GM23338 (cell line): ENCODE results near the gene EXOSC1. TPM values are rescaled to one million over a fixed set of nuclear protein-coding genes. Genes with fewer than 3 reads are reported as not detected.

Source experiments
- ATAC-seq: fragments of 200-7000 bp; cut with Tn5 transposase; 3 replicates; pipeline ENCODE4 v1.9.1; 2020
- DNase-seq: peaks from one replicate; pipeline ENCODE4 v3.0.0-alpha.2; 2015; ENCODE audit warnings: low spot score
- H2AFZ ChIP-seq: fragments of 200-600 bp; sonication (generic); 2 replicates; pipeline ENCODE4 v1.8.0; 2016; ENCODE audit warnings: antibody characterized with exemption, mild to moderate bottlenecking, moderate library complexity
- H3F3A ChIP-seq: fragments of 200-600 bp; sonication (generic); replicated peaks from 2 replicates; pipeline ENCODE4 v1.8.0; 2017; ENCODE audit warnings: antibody characterized with exemption, mixed run types, low read depth
- H3K27ac ChIP-seq: fragments of 200-600 bp; sonication (generic); 2 replicates; pipeline ENCODE4 v1.6.1; 2016; ENCODE audit warnings: low read depth
- H3K27me3 ChIP-seq: fragments of 200-600 bp; sonication (generic); 2 replicates; pipeline ENCODE4 v1.8.0; 2016; ENCODE audit warnings: mild to moderate bottlenecking, mixed run types, moderate library complexity; ENCODE audit not compliant: insufficient read depth
- H3K36me3 ChIP-seq: fragments of 200-600 bp; sonication (generic); 2 replicates; pipeline ENCODE4 v1.8.0; 2016; ENCODE audit warnings: mild to moderate bottlenecking; ENCODE audit not compliant: insufficient read depth
- H3K4me1 ChIP-seq: fragments of 200-600 bp; sonication (generic); 2 replicates; pipeline ENCODE4 v1.8.0; 2016; ENCODE audit warnings: mild to moderate bottlenecking, moderate library complexity; ENCODE audit not compliant: insufficient read depth
- H3K4me2 ChIP-seq: fragments of 200-600 bp; sonication (generic); 2 replicates; pipeline ENCODE4 v1.7.1; 2017; ENCODE audit warnings: mixed run types
- H3K4me3 ChIP-seq: fragments of 200-600 bp; sonication (generic); 2 replicates; pipeline ENCODE4 v1.6.1; 2016; ENCODE audit warnings: mixed run types
- H3K79me2 ChIP-seq: fragments of 200-600 bp; sonication (generic); replicated peaks from 2 replicates; pipeline ENCODE4 v1.8.0; 2017; ENCODE audit warnings: mild to moderate bottlenecking; ENCODE audit not compliant: insufficient read depth
- H3K9me2 ChIP-seq: fragments of 200-600 bp; sonication (generic); 2 replicates; pipeline ENCODE4 v1.8.0; 2017; ENCODE audit not compliant: insufficient read depth
- H4K20me1 ChIP-seq: fragments of 200-600 bp; sonication (generic); replicated peaks from 2 replicates; pipeline ENCODE4 v1.8.0; 2017; ENCODE audit warnings: mild to moderate bottlenecking; ENCODE audit not compliant: insufficient read depth
- H3K27ac Mint-ChIP-seq: 2 replicates; pipeline ENCODE4 v1.8.0; 2020; ENCODE audit warnings: inconsistent platforms, mild to moderate bottlenecking, moderate library complexity, mixed read lengths
- H3K27me3 Mint-ChIP-seq: 3 replicates; pipeline ENCODE4 v1.8.0; 2022; ENCODE audit warnings: low read depth, mild to moderate bottlenecking, moderate library complexity, mixed read lengths, inconsistent platforms; ENCODE audit not compliant: insufficient read depth, poor library complexity
- H3K36me3 Mint-ChIP-seq: 3 replicates; pipeline ENCODE4 v1.8.0; 2021; ENCODE audit warnings: low read depth, mild to moderate bottlenecking, inconsistent platforms, moderate library complexity, mixed read lengths
- H3K4me1 Mint-ChIP-seq: 3 replicates; pipeline ENCODE4 v1.8.0; 2020; ENCODE audit warnings: mild to moderate bottlenecking, inconsistent platforms, mixed read lengths
- H3K4me3 Mint-ChIP-seq: 3 replicates; pipeline ENCODE4 v1.8.0; 2021; ENCODE audit warnings: moderate library complexity, mild to moderate bottlenecking, inconsistent platforms, mixed read lengths
- H3K9me3 Mint-ChIP-seq: 3 replicates; pipeline ENCODE4 v1.8.0; 2020; ENCODE audit warnings: moderate library complexity, mild to moderate bottlenecking, inconsistent platforms, mixed read lengths
- CREB1 ChIP-seq: fragments of 250-450 bp; sonication (Bioruptor Pico); IDR thresholded peaks from 2 replicates; pipeline ENCODE4 v1.5.0; 2020; ENCODE audit warnings: low read depth, mild to moderate bottlenecking, moderate library complexity
- EZH2 ChIP-seq: fragments of 200-600 bp; sonication (generic); IDR thresholded peaks from one replicate; pipeline ENCODE4 v1.8.0; 2017; ENCODE audit warnings: antibody characterized with exemption, mild to moderate bottlenecking, low read depth; ENCODE audit not compliant: unreplicated experiment
- EZH2phosphoT487 ChIP-seq: fragments of 200-600 bp; sonication (generic); IDR thresholded peaks from one replicate; pipeline ENCODE4 v1.8.1; 2018; ENCODE audit warnings: antibody characterized with exemption; ENCODE audit not compliant: unreplicated experiment
- JUNB ChIP-seq: IDR thresholded peaks from one replicate; pipeline ENCODE4 v1.6.1; 2016; ENCODE audit warnings: antibody characterized with exemption; ENCODE audit not compliant: unreplicated experiment
- NANOG ChIP-seq: IDR thresholded peaks from 2 replicates; pipeline ENCODE4 v1.6.1; 2016; ENCODE audit warnings: antibody characterized with exemption, borderline replicate concordance
- POLR2AphosphoS5 ChIP-seq: IDR thresholded peaks from 2 replicates; pipeline ENCODE4 v1.6.1; 2016; ENCODE audit warnings: antibody characterized with exemption, low read depth
- STAT1 ChIP-seq: IDR thresholded peaks from one replicate; pipeline ENCODE4 v1.6.1; 2016; ENCODE audit warnings: antibody characterized with exemption; ENCODE audit not compliant: unreplicated experiment
- ZNF114 ChIP-seq: fragments of 250-450 bp; sonication (Bioruptor Pico); IDR thresholded peaks from 2 replicates; pipeline ENCODE4 v1.5.0; 2020; ENCODE audit warnings: mild to moderate bottlenecking, moderate library complexity
- polyA plus RNA-seq: library from polyadenylated mRNA; unstranded; fragments of >200 nt; fragmentation: Nextera tagmentation; extraction: Ambion mirVana; gene quantifications from 2 replicates; pipeline ENCODE4 v1.2.1, GENCODE V29; 2016
- total RNA-seq: library from RNA; depleted of rRNA; stranded (reverse); fragments of >200 nt; shearing (Covaris generic); gene quantifications from 2 replicates; pipeline ENCODE4 v1.2.3, GENCODE V29; 2014
- TF ChIP-seq, protein P1 (sequence below): IDR thresholded peaks from one replicate; pipeline ENCODE4 v1.6.1; 2018; ENCODE audit warnings: antibody characterized with exemption; ENCODE audit not compliant: unreplicated experiment
- TF ChIP-seq, protein P2 (sequence below): IDR thresholded peaks from 2 replicates; pipeline ENCODE4 v1.6.1; 2016; ENCODE audit warnings: antibody characterized with exemption

Gene EXOSC1
- total and polyA plus RNA-seq, 2 experiments from 2014 or later, result 63.6 to 131 TPM

- TF ChIP-seq, protein P1, sequence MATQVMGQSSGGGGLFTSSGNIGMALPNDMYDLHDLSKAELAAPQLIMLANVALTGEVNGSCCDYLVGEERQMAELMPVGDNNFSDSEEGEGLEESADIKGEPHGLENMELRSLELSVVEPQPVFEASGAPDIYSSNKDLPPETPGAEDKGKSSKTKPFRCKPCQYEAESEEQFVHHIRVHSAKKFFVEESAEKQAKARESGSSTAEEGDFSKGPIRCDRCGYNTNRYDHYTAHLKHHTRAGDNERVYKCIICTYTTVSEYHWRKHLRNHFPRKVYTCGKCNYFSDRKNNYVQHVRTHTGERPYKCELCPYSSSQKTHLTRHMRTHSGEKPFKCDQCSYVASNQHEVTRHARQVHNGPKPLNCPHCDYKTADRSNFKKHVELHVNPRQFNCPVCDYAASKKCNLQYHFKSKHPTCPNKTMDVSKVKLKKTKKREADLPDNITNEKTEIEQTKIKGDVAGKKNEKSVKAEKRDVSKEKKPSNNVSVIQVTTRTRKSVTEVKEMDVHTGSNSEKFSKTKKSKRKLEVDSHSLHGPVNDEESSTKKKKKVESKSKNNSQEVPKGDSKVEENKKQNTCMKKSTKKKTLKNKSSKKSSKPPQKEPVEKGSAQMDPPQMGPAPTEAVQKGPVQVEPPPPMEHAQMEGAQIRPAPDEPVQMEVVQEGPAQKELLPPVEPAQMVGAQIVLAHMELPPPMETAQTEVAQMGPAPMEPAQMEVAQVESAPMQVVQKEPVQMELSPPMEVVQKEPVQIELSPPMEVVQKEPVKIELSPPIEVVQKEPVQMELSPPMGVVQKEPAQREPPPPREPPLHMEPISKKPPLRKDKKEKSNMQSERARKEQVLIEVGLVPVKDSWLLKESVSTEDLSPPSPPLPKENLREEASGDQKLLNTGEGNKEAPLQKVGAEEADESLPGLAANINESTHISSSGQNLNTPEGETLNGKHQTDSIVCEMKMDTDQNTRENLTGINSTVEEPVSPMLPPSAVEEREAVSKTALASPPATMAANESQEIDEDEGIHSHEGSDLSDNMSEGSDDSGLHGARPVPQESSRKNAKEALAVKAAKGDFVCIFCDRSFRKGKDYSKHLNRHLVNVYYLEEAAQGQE, result no peak
- no peak for TF ChIP-seq ZNF114 (CRISPR knock-in tag)
- TF ChIP-seq, protein P2, sequence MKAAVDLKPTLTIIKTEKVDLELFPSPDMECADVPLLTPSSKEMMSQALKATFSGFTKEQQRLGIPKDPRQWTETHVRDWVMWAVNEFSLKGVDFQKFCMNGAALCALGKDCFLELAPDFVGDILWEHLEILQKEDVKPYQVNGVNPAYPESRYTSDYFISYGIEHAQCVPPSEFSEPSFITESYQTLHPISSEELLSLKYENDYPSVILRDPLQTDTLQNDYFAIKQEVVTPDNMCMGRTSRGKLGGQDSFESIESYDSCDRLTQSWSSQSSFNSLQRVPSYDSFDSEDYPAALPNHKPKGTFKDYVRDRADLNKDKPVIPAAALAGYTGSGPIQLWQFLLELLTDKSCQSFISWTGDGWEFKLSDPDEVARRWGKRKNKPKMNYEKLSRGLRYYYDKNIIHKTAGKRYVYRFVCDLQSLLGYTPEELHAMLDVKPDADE, result no peak
- TF ChIP-seq NANOG, result no peak
- TF ChIP-seq EZH2, result no peak
- TF ChIP-seq JUNB, result no peak
- no peak for TF ChIP-seq CREB1 (CRISPR knock-in tag)
- no peak for TF ChIP-seq EZH2phosphoT487
- TF ChIP-seq POLR2AphosphoS5, result no peak
These were observed 8.7 kb upstream of the EXOSC1 start (continued) for GRCh38 chr10:97454330-97455036.

GRCh38 chr10:97452352-97452751 lies 6.5 kb upstream of the EXOSC1 start:
- Histone ChIP-seq H2AFZ (no peak overlapping the region), H3F3A (0 out of 2 replicates have a peak, but pooled peaks cover 10% of the 10 kb centered on the region), H3K79me2 (peaks cover 46% of the 10 kb centered on the region), H4K20me1 (peaks cover 29% of the 10 kb centered on the region), H3K9me2 (no peaks in the 10 kb centered on the region), H3K27ac (no peak overlapping the region), H3K27me3 (no peaks in the 10 kb centered on the region), H3K4me1 (peaks cover 3% of the 10 kb centered on the region; the same call in 1 of the 2 replicates), H3K4me2 (no peak overlapping the region), H3K36me3 (peaks cover 20% of the 10 kb centered on the region; the same call in 1 of the 2 replicates), H3K4me3 (no peak overlapping the region)
- Mint-ChIP-seq H3K36me3 (peaks cover 51% of the 10 kb centered on the region), H3K4me3 (no peak overlapping the region), H3K4me1 (peaks cover 3% of the 10 kb centered on the region; the same call in 1 of the 3 replicates), H3K27me3 (peaks cover 8% of the 10 kb centered on the region), H3K9me3 (no peaks in the 10 kb centered on the region), H3K27ac (no peak overlapping the region)
- ATAC-seq, result no peak
- no peak for DNase-seq
- TF ChIP-seq STAT1, result no peak
